ENCODE results near the gene TOMT. TPM values are rescaled to one million over a fixed set of nuclear protein-coding genes. Genes with fewer than 3 reads are reported as not detected.
"Not testable (repeated sequence)": the region's sequence is repeated elsewhere in the genome, so short reads cannot be mapped to it uniquely, and the experiment has no call there.

Gene TOMT
- total RNA-seq, 1 experiment from 2014 or later = not detected

DNA sequence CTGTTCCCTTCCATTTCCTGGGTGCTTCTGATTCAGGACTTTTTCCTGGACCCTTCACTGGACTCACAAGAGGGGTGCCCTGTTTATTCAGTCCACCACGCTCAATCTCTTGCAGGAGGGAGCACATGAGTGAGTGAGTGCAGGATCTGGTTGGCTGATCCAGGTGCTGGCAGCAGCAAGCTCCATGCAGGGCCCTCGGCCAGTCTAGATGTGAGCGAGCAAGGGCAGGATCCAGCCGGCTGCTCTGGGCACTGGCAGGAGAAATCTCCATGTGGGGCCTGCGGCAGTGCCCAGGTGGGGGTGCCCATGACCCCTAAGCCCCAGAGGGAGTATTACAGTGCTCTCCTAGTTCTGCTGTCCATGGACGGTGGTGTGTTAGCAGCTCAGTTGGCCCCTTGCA is 18.3 kb downstream of the TOMT start:
- no peak for DNase-seq (ENCODE audit: low spot score)

DNA sequence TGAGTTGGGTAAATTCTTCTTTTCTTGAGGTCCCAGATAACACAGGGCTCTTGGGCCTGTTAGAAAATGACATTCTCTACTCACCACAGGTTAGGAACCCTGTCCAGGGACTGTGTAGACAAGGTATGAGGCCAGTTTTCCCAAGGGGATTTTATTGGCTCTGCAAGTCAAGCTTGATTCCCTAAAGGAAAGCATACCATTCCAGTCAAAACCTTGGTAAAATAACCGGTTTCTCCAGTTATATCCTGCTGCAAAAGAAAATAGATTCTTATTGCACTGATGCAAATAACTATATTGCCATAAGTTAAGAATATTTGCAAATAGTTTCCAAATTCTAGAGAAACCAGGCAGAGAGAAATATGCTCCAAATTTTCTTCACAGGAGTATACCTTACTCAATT is 20.2 kb downstream of the TOMT start:
- no peak for DNase-seq (ENCODE audit: low spot score)

DNA sequence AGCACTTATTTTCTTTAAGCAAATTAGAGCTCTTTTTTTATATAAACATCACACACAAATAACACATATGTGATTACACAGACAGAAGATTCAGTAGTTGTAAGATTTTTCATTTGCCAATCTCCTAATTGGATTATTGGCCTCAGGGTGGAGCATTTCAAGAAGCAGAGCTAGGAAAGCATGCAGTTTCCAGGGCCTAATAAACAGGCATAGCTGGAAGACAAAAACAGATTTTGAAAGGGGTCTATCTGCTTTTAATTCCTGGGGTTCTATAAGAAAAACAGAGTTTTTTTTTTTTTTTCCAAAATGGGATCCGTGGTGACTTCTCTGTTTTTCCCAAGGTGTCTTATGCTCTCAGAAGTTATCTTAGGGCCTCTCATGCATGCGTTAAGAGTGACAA is 22.2 kb downstream of the TOMT start:
- DNase-seq (ENCODE audit: low spot score) = no peak

DNA sequence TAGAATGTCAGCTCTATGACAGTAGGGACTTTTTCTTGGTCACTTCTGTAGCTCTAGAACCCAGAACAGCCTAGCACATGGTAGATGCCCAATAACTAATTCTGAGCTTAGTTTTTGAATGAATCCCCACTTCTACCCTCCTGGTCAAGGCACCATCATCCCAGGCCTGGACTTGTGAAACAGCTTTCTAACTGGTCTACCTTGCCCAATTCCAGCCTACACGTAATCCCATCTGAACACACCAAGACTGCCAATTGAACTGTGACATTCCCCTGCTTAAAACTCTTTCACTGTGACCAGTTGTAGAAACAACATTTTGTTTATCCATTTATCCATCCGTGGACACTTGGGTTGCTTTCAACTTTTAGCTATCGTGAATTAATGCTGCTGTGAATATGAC is 23.7 kb downstream of the TOMT start:
- no peak for DNase-seq (ENCODE audit: low spot score)

DNA sequence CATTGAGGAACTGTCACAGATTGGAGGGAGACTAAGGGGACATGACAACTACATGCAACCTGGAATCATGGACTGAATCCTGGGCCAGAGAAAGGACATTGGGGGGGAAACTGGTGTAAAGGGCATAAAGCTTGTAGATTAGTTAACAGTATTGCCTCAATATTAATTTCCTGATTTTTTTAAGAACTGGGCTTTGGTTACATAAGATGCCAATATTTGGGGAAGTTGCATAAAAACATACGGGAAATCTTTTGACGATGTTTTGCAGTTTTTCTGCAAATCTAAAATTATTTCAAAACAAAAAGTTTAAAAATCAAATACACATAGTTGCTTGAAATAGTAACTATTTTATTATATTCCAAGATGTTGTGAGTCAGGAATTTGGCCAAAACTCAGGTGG is 26.9 kb downstream of the TOMT start:
- no peak for DNase-seq (ENCODE audit: low spot score)

DNA sequence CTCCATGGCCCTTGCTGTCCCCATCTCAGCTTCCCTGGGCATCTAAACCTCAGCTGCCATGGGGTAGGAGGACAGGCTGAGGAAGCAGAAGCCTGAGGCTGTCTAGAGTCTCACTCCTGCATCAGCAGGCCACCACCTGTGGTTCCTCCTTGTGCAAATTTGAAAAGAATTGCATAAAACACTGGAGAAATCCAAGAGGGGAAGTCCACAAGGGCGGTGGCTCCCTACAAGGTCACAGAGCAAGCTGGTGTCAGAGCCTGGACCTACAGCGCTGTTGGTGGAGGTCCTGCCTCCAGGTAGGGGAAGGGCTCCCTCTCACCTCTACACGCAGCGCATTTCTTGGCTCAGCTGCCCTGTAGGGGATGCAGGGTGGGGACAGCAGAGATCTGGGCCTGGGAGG is 29.7 kb downstream of the TOMT start, which contains the start of gene FOLR3:
Gene FOLR3 (plus strand): TSS at position 253 of the 400 bp plus-strand sequence. CDS start 228 bp downstream, outside the sequence.
- DNase-seq (ENCODE audit: low spot score) = not testable (repeated sequence)

DNA sequence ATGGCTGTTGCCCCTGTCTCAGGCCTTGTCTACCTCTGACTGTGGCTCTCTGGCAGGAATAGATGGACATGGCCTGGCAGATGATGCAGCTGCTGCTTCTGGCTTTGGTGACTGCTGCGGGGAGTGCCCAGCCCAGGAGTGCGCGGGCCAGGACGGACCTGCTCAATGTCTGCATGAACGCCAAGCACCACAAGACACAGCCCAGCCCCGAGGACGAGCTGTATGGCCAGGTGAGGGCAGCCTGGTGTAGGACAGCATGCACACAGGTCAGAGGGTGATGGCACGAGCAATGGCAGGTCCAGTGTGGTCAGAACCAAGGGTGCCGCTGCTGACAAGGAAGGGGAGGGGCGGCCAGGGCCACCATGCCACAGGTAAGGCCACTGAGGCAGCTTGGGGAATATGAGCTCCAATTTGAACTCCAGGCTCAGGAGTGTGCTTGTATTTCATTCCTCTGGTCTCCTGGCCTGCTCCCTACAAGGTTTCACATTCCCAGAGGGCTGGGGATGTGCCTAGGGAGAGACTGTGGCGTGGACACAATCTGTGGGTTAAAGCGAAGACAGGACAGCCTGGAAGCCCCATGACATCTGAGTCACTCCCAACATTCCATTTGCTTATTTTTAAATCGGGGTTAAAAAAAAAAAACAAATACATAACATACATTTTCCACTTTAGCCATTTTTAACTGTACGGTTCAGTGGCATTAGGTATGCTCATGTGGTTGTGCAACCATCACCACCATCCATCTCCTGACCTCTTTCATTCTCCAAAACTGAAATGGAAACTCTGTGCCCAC is 30.4 kb downstream of the TOMT start:
- DNase-seq (ENCODE audit: low spot score) = no peak

DNA sequence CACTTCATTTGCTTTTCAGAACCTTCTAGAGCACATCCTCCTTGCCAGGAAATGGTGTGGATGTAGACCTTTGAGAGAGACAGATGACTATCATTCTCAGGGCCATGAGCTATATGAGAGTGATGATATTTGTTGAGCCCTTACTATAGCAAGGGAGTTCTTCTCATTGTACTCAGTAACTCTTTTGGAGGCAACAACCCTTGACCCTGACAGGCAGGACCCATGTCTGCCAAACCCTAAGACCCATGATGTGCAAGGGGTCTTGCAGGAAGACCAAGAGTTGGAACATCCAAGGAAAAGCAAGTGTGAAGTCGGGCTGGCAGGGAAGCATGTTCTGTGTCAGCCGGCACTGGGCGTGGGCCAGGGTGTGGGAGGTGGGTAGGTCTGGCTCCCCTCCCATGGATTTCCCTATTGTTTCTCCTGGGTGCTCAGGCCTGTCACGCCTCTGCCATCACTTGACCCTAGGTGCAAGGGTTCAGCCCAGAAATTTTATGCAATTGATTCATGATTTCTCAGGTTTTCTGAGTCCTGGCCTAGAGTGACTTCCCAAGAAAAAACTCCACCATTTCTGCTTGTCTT is 31.0 kb downstream of the TOMT start:
- DNase-seq (ENCODE audit: low spot score) = no peak

DNA sequence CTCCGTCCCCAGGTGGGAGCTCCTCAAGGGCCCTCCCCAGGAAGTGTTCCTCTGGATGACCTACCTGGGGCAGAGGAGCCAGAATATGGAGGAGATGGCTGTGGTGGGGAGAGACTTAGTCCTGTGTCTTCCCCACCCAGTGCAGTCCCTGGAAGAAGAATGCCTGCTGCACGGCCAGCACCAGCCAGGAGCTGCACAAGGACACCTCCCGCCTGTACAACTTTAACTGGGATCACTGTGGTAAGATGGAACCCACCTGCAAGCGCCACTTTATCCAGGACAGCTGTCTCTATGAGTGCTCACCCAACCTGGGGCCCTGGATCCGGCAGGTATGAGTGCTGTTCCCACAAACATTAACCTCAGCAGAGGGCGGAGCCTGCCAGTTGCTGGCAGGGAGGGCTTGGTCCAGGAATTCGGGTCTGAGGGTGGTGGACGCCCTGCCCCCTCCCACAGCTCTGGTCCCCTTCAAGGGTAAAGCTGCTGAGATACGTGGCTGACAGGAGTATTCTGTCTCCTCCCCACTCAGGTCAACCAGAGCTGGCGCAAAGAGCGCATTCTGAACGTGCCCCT is 33.2 kb downstream of the TOMT start:
- DNase-seq (ENCODE audit: low spot score) = no peak

DNA sequence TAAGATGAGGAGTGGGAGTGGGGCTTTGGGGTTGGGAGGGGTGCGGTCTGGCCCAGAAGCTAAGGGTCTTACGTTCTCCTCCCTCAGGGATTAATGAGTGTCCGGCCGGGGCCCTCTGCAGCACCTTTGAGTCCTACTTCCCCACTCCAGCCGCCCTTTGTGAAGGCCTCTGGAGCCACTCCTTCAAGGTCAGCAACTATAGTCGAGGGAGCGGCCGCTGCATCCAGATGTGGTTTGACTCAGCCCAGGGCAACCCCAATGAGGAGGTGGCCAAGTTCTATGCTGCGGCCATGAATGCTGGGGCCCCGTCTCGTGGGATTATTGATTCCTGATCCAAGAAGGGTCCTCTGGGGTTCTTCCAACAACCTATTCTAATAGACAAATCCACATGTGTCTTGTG is 33.8 kb downstream of the TOMT start:
- DNase-seq (ENCODE audit: low spot score) = no peak

DNA sequence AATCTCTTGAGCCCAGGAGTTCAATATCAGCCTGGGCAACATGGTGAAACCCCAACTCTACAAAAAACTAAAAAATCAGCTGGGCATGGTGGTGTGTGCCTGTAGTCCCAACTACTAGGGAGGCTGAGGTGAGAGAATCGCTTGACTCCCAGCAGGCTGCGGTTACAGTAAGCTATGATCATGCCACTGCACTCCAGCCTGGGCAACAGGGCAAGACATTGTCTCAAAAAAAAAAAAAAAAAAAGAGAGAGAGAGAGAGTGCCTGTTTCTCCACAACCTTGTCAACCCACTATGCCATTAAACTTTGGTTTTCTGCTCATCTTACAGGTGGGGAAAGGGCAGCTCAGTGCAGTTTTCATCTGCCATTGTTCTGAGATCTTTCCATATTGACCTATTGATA is 34.9 kb downstream of the TOMT start:
- DNase-seq (ENCODE audit: low spot score) = no peak

DNA sequence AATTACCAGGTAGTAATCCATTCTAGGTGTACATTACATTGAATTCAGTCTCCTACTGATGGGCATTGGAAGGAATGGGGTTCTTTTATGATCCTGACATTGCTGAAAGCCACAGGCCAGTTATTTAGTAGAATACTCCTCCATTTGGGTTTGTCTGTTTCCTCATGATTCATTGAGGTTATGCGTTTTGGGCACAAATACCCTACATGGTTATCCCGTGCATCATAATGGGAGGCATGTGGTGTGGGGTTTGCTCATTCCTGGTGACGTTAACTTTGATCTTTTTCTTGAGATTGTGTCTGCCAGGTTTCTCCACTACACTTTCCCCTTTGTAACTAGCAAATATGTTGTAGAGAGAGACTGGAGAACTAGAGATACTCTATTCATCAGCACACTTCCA is 35.3 kb downstream of the TOMT start:
- DNase-seq (ENCODE audit: low spot score) = peak; percentile 81

DNA sequence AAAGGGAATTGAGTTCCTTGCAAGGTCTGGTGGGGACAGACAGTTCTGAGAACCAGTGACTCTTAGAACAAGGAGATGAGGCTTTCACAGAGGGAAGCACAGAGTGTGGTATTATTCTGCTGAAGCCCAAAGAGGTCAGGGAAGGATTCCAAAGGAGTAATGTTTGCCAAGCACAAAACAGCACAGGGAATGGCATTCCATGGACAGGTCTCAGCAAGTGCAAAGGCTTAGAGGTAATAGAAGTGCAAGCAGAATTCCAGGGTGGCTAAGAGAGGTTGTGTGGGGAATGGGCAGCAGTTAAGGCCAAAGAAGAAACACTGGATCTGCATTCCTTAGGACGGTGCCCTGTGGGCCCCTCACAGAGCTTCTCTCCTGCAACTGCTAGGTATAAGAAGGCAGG is 36.4 kb downstream of the TOMT start:
- not testable (repeated sequence) for DNase-seq (ENCODE audit: low spot score)

DNA sequence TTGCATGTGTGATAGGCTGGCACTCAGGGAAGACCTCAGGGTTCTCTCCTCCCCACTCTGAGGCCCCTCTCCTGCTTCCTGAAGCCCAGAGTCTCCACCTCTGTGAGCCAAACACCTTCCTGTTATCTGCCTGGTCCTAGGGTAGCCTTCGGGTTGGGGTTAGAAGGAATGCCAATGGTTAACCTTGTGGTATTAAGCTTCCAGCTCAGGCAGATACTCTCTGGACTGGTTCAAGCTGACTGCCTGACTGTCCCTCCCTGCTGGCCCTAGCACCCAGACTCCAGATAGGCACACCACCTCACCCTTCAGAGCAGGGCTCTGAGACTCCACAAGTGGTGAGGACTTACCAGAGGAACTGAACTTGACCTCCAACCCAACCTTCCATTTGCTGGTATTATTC is 36.8 kb downstream of the TOMT start:
- not testable (repeated sequence) for DNase-seq (ENCODE audit: low spot score)

DNA sequence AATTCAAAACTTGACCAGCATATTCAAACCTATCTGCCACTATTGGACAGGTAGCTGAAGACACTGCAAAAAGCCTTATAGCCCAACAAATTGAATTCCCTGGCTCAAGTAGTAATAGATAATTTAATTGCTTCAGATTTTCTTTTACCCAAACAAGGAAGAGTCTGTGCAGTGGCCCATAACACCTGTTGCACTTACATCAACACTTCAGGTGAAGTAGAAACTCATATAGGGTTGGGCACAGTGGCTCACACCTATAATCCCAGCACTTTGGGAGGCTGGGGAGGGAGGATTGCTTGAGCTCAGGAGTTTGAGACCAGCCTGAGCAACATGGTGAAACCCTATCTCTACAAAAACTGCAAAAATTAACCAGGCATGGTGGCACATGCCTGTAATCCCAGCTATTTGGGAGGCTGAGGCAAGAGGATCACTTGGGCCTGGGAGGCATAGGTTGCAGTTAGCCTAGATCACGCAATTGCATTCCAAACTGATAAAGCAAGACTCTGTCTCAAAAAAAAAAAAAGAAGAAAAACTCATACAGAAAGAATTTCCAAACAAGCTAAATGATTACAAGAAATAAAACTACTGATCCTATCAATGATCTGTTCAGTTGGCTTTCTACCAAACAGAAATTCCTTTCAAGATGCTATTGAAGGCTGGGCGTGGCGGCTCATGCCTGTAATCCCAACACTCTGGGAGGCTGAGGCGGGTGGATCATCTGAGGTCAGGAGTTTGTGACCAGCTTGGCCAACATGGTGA is 39.3 kb downstream of the TOMT start:
- no peak for DNase-seq (ENCODE audit: low spot score)

DNA sequence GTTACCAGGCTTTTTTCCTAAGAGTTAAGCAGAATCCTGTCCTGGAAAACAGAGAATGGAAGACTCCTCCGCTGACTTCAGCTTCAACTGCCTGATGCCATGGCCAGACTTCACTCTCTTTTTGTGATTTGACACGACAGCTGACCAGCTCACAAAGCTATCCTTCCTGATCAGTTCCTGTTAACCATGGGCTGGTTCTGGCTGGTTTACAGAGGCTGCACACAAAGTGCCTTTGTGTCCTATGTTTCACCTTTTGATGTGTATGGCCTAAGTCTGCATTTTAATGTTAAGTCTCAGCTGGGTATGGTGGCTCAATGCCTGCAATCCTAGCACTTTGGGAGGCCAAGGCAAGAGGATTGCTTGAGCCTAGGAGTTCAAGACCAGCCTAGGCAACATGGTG is 40.9 kb downstream of the TOMT start:
- no peak for DNase-seq (ENCODE audit: low spot score)

DNA sequence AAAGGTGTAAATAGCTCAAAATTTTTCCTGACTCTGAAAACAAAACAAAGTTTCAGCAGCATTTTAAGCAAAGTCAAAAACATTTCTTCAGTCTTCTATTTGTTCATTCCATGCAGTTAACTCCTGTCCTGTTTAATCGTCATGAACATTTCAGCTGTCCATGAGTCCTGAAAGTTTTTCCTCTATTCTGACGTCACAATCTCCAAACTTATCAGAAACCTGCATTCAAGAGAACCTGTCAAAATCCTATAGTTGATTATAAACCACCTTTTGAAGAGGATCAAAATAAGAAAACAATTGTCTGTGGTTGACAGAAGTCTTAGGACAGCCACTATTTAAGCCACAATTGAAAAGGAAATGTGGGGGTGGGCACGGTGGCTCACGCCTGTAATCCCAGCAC is 45.2 kb downstream of the TOMT start:
- DNase-seq (ENCODE audit: low spot score) = no peak

DNA sequence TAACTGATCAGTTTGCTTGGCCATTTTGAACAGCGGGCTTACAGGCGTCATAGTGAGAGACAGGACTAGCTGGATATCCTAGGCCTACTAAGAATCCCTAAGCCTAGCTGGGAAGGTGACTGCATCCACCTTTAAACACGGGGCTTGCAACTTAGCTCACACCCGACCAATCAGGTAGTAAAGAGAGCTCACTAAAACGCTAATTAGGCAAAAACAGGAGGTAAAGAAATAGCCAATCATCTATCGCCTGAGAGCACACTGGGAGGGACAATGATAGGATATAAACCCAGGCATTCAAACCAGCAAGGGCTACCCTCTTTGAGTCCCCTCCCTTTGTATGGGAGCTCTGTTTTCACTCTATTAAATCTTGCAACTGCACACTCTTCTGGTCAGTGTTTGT is 48.1 kb downstream of the TOMT start:
- not testable (repeated sequence) for DNase-seq (ENCODE audit: low spot score)

DNA sequence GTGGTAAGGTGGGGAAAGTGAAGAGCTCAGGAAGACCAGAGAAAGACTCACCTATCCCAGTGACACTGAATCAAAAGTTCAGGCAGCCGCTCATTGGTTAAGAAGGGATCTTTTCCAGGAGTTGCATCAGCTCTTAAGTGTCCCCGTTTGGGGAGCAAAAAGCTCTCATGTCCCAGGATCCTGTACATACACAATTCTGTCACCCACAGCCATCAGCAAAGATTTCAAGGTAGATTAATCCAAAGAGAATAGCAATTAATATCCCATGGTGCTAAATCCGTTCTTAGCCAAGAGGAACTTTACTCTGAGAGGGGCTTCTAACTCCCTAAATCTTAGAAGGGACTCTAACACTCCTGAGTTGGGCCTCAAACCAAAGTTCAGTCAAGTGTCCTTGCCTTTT is 49.1 kb downstream of the TOMT start:
- no peak for DNase-seq (ENCODE audit: low spot score)

DNA sequence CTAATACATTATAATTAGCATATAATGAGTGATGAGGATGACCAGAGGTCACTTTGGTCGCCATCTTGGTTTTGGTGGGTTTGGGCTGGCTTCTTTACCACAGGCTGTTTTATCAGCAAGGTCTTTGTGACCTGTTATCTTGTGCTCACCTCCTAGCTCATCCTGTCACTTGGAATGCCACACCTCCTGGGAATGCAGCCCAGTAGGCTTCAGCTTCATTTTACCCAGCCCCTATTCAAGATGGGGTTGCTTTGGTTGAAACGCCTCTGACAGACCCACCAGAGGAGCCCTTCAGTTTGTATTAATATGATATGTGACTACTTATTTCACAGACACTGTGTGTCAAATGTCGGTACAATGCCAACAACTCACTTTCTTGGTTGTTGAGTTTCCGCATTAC is 50.0 kb downstream of the TOMT start:
- no peak for DNase-seq (ENCODE audit: low spot score)

DNA sequence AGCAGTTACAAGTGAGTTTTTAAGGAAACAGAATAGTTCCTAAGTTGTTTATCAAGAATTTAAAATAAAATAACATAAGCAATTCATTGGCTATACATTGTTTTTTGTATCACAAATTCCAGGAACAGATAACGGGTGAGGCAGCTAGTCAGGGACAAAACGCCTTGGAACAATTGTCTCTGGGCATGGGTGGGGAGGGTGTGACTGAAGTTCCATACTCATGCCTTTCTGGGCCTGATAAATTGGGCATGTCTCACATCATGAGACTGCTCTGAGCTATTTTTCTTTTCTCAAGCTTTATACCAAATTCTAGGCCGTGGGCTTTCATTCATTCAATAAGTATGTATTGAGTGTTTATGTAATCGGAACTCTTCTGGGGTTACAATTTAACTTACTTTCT is 51.4 kb downstream of the TOMT start:
- DNase-seq (ENCODE audit: low spot score) = no peak

All from A172 (cell line).